Fibroblast of skin of right biceps (primary cell): ENCODE measurements around the gene TRIM16.
"Not testable (repeated sequence)": the region's sequence is repeated elsewhere in the genome, so short reads cannot be mapped to it uniquely, and the experiment has no call there.

Experiments
- DNase-seq: peaks from one replicate; pipeline ENCODE4 v3.0.0-alpha.2; 2013

The TRIM16 gene

GRCh38 chr17:15683824-15684478 is at the start of gene TRIM16:
Gene TRIM16, minus strand, starts transcription at chr17:15684311. Its CDS starts 32,702 bp downstream, at chr17:15651609.
- DNase-seq, result peak; percentile 55

GRCh38 chr17:15733174-15733789 is 49.2 kb upstream of the TRIM16 start:
- DNase-seq, result not testable (repeated sequence)

GRCh38 chr17:15731900-15732299 is 47.8 kb upstream of the TRIM16 start, which contains the start of gene TBC1D26:
Gene TBC1D26, plus strand, starts transcription at chr17:15732283. Its CDS starts 3,066 bp downstream, at chr17:15735349.
- DNase-seq, result not testable (repeated sequence)

- DNase-seq, result not testable (repeated sequence)
These were observed 46.4 kb upstream of the TRIM16 start for GRCh38 chr17:15730535-15730934.

GRCh38 chr17:15716601-15717563 is 32.8 kb upstream of the TRIM16 start:
- DNase-seq, result not testable (repeated sequence)

- not testable (repeated sequence) for DNase-seq
These were observed 24.8 kb upstream of the TRIM16 start for GRCh38 chr17:15708879-15709278.

- DNase-seq, result not testable (repeated sequence)
These were observed 20.7 kb upstream of the TRIM16 start for GRCh38 chr17:15704813-15705212.

- not testable (repeated sequence) for DNase-seq
These were observed 20.1 kb upstream of the TRIM16 start for GRCh38 chr17:15704239-15704638.

GRCh38 chr17:15699937-15700336 is 15.8 kb upstream of the TRIM16 start:
- not testable (repeated sequence) for DNase-seq

- DNase-seq, result peak; percentile 99
These were observed 15.4 kb upstream of the TRIM16 start, which contains the start of gene ZNF286A for GRCh38 chr17:15699413-15699924. Gene ZNF286A, plus strand, starts transcription at chr17:15699752. Its CDS starts 578 bp downstream, at chr17:15700330.

GRCh38 chr17:15698967-15699366 is 14.9 kb upstream of the TRIM16 start:
- DNase-seq, result not testable (repeated sequence)

- not testable (repeated sequence) for DNase-seq
These were observed 3.4 kb upstream of the TRIM16 start for GRCh38 chr17:15687494-15687893.

GRCh38 chr17:15683135-15683534 is 976 bp downstream of the TRIM16 start:
- not testable (repeated sequence) for DNase-seq

- DNase-seq, result not testable (repeated sequence)
These were observed 8.1 kb downstream of the TRIM16 start for GRCh38 chr17:15675991-15676390.

- not testable (repeated sequence) for DNase-seq
These were observed 9.5 kb downstream of the TRIM16 start for GRCh38 chr17:15674640-15675039.

- DNase-seq, result not testable (repeated sequence)
These were observed 14.6 kb downstream of the TRIM16 start for GRCh38 chr17:15669526-15669925.

GRCh38 chr17:15663691-15664090 is 20.4 kb downstream of the TRIM16 start:
- DNase-seq, result no peak

GRCh38 chr17:15663176-15663575 is 20.9 kb downstream of the TRIM16 start:
- DNase-seq, result no peak

- no peak for DNase-seq
These were observed 21.4 kb downstream of the TRIM16 start for GRCh38 chr17:15662681-15663080.

- DNase-seq, result no peak
These were observed 24.0 kb downstream of the TRIM16 start for GRCh38 chr17:15660077-15660476.

GRCh38 chr17:15659663-15660062 is 24.4 kb downstream of the TRIM16 start:
- DNase-seq, result no peak

GRCh38 chr17:15659236-15659635 is 24.9 kb downstream of the TRIM16 start:
- no peak for DNase-seq

- DNase-seq, result no peak
These were observed 25.8 kb downstream of the TRIM16 start for GRCh38 chr17:15658296-15658695.
